OCI-LY1 (cell line): ENCODE measurements around the gene EMD.

Experiments used
- H2AFZ ChIP-seq: fragments of 200-600 bp; sonication (generic), shearing (Covaris generic); 2 replicates; pipeline ENCODE4 v1.6.0; 2014; ENCODE audit warnings: antibody characterized with exemption, mild to moderate bottlenecking, low read length
- H3F3A ChIP-seq: fragments of 200-600 bp; sonication (generic), shearing (Covaris generic); 2 replicates; pipeline ENCODE4 v1.6.0; 2014; ENCODE audit warnings: mild to moderate bottlenecking, antibody characterized with exemption, low read length, moderate library complexity; ENCODE audit not compliant: insufficient read depth
- H3K27ac ChIP-seq: fragments of 200-600 bp; sonication (generic); 2 replicates; pipeline ENCODE4 v1.5.1; 2014; ENCODE audit warnings: low read length, mixed run types, mild to moderate bottlenecking, low read depth; ENCODE audit not compliant: poor library complexity, severe bottlenecking
- H3K27me3 ChIP-seq: fragments of 200-600 bp; sonication (generic); 2 replicates; pipeline ENCODE4 v1.6.0; 2014; ENCODE audit warnings: antibody characterized with exemption, mild to moderate bottlenecking, low read length, moderate library complexity; ENCODE audit not compliant: insufficient read depth
- H3K36me3 ChIP-seq: fragments of 200-600 bp; sonication (generic); 2 replicates; pipeline ENCODE4 v1.6.1; 2014; ENCODE audit warnings: mild to moderate bottlenecking, antibody characterized with exemption, low read length, moderate library complexity, mixed read lengths; ENCODE audit not compliant: insufficient read depth
- H3K4me1 ChIP-seq: fragments of 200-600 bp; sonication (generic); 2 replicates; pipeline ENCODE4 v1.5.1; 2014; ENCODE audit warnings: mild to moderate bottlenecking, low read length, moderate library complexity; ENCODE audit not compliant: insufficient read depth, severe bottlenecking
- H3K4me2 ChIP-seq: fragments of 200-600 bp; sonication (generic), shearing (Covaris generic); 2 replicates; pipeline ENCODE4 v1.6.1; 2014; ENCODE audit warnings: low read length
- H3K4me3 ChIP-seq: fragments of 200-600 bp; sonication (generic); 2 replicates; pipeline ENCODE4 v1.5.1; 2014; ENCODE audit warnings: low read length, low read depth, mild to moderate bottlenecking, mixed read lengths; ENCODE audit not compliant: poor library complexity, severe bottlenecking
- H3K79me2 ChIP-seq: fragments of 200-600 bp; shearing (Covaris generic); 2 replicates; pipeline ENCODE4 v1.6.1; 2016; ENCODE audit warnings: mixed run types, low read length, mixed read lengths; ENCODE audit not compliant: insufficient read depth
- H3K9ac ChIP-seq: fragments of 200-600 bp; sonication (generic), shearing (Covaris generic); 2 replicates; pipeline ENCODE4 v1.6.1; 2014; ENCODE audit warnings: mild to moderate bottlenecking, low read length, mixed read lengths
- H3K9me2 ChIP-seq: fragments of 200-600 bp; sonication (generic), shearing (Covaris generic); 2 replicates; pipeline ENCODE4 v1.6.1; 2014; ENCODE audit warnings: low read depth, mild to moderate bottlenecking, low read length, mixed read lengths
- H3K9me3 ChIP-seq: fragments of 200-600 bp; shearing (Covaris generic); 2 replicates; pipeline ENCODE4 v1.6.1; 2014; ENCODE audit warnings: low read length, mixed read lengths
- H4K20me1 ChIP-seq: fragments of 200-600 bp; sonication (generic), shearing (Covaris generic); 2 replicates; pipeline ENCODE4 v1.6.0; 2016; ENCODE audit warnings: mild to moderate bottlenecking, low read length; ENCODE audit not compliant: insufficient read depth
- EZH2 ChIP-seq: fragments of 200-600 bp; sonication (generic), shearing (Covaris generic); IDR thresholded peaks from 2 replicates; pipeline ENCODE4 v1.8.0; 2017; ENCODE audit warnings: borderline replicate concordance, mixed run types, mild to moderate bottlenecking, antibody characterized with exemption, low read length, moderate library complexity, mixed read lengths
- TF ChIP-seq, protein P1 (sequence below): fragments of 200-600 bp; sonication (generic), shearing (Covaris generic); IDR thresholded peaks from 2 replicates; pipeline ENCODE4 v1.5.1; 2017; ENCODE audit warnings: mild to moderate bottlenecking, antibody characterized with exemption, low read length, moderate library complexity, mixed read lengths

Gene EMD

DNA sequence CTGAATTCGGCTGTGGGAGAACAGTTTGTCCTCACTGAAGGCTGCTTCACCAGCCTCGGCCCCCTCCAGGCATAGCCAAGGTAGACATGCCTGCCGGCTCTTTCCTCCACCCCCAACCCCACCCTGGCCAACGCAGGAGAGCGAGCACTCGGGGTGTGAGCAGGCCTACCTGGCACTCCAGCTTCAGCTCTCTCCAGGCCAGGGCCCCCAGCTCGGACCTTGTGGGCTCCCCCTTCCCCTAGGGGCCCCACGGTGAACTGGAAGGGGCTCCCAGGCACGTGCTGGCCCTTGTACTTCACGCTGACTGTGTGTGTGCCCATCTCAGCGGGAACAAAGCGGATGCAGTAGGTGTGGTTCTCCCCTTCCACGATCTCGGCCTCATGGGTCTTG, 27.1 kb upstream of the EMD start:
- Histone ChIP-seq H3K4me2 (no peak overlapping the region), H3F3A (no peaks in the 10 kb centered on the region), H3K9ac (no peak overlapping the region), H3K27me3 (no peaks in the 10 kb centered on the region), H3K4me3 (no peak overlapping the region), H3K79me2 (no peaks in the 10 kb centered on the region), H3K4me1 (peaks cover 6% of the 10 kb centered on the region), H2AFZ (no peak overlapping the region), H4K20me1 (no peaks in the 10 kb centered on the region), H3K27ac (no peak overlapping the region), H3K9me2 (no peaks in the 10 kb centered on the region), H3K9me3 (no peaks in the 10 kb centered on the region), H3K36me3 (peaks cover 53% of the 10 kb centered on the region)
- TF ChIP-seq EZH2: no peak
- TF ChIP-seq, protein P1, sequence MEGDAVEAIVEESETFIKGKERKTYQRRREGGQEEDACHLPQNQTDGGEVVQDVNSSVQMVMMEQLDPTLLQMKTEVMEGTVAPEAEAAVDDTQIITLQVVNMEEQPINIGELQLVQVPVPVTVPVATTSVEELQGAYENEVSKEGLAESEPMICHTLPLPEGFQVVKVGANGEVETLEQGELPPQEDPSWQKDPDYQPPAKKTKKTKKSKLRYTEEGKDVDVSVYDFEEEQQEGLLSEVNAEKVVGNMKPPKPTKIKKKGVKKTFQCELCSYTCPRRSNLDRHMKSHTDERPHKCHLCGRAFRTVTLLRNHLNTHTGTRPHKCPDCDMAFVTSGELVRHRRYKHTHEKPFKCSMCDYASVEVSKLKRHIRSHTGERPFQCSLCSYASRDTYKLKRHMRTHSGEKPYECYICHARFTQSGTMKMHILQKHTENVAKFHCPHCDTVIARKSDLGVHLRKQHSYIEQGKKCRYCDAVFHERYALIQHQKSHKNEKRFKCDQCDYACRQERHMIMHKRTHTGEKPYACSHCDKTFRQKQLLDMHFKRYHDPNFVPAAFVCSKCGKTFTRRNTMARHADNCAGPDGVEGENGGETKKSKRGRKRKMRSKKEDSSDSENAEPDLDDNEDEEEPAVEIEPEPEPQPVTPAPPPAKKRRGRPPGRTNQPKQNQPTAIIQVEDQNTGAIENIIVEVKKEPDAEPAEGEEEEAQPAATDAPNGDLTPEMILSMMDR: no peak

DNA sequence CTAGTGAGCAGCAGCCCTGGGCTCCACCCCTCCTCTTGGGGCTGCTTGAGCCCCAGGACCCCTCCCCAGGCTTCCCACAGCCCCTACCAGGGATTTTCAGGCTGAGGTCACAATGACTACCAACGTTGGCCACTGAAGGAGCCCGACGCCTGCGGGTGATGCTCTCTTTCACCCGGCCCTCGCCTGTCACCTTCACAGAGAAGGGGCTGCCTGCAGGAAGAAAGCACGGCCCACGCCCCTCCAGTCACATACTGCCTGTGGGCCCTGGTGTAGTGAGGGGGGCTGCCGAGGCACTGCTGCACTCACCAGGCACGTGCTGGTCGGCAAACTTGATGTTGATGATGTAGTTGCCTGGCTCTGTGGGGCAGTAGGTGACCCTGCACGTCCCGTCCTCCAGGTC, 26.6 kb upstream of the EMD start:
- Histone ChIP-seq H3K4me1 (peaks cover 2% of the 10 kb centered on the region), H3K4me2 (no peak overlapping the region), H2AFZ (no peak overlapping the region), H3K36me3 (peaks cover 57% of the 10 kb centered on the region), H3K27me3 (no peaks in the 10 kb centered on the region), H3K9me3 (no peaks in the 10 kb centered on the region), H3F3A (no peaks in the 10 kb centered on the region), H3K79me2 (no peaks in the 10 kb centered on the region), H3K27ac (no peak overlapping the region), H3K9me2 (no peaks in the 10 kb centered on the region), H3K9ac (no peak overlapping the region), H3K4me3 (no peak overlapping the region), H4K20me1 (no peaks in the 10 kb centered on the region)
- TF ChIP-seq, protein P1: no peak
- TF ChIP-seq EZH2: no peak

DNA sequence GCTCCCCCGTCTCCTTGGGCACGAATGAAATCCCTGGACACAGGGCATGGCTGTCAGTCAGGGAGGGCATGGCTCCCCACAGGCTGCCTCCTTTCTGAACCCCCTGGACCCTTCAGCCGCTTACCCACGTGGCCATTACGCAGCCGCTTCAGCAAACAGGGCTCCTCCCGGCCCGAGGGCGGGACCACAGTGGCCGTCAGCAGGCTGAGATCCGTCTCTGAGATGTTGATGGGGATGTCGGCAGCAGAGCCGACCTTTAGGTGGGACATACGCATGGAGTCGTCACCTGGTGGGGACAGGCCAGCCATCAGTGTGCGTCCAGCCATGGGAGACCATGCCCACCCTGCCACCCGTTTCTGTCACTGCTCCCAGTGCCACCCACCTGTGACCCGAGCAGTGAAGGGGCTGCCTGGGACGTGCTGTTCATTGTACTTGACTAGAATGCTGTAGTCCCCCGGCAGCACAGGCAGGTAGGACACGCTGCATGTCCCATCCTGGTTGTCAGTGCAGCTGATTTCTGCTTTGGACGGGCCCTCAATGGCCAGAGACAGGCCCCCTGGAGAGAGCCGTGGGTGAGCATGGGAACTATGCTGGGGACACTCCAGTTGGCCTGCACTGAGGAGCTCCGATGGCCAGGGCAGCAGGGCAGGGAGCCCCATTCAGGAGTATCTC, 25.8 kb upstream of the EMD start:
- no peak overlapping the region for H3K27ac ChIP-seq
- no peaks in the 10 kb centered on the region for H3F3A ChIP-seq
- no peaks in the 10 kb centered on the region for H3K79me2 ChIP-seq
- no peaks in the 10 kb centered on the region for H3K27me3 ChIP-seq
- H3K4me1 ChIP-seq: no peaks in the 10 kb centered on the region
- no peaks in the 10 kb centered on the region for H3K9me3 ChIP-seq
- H3K9me2 ChIP-seq: no peaks in the 10 kb centered on the region
- H2AFZ ChIP-seq: no peak overlapping the region
- H4K20me1 ChIP-seq: no peaks in the 10 kb centered on the region
- peaks cover 57% of the 10 kb centered on the region for H3K36me3 ChIP-seq
- H3K4me2 ChIP-seq: no peak overlapping the region
- H3K9ac ChIP-seq: no peak overlapping the region
- TF ChIP-seq EZH2: no peak
- TF ChIP-seq, protein P1: no peak
- no peak overlapping the region for H3K4me3 ChIP-seq
